ENCODE data around the gene SEC14L2. TPM values are rescaled to one million over a fixed set of nuclear protein-coding genes. Genes with fewer than 3 reads are reported as not detected.

The SEC14L2 gene
- total RNA-seq, 1 donor from 2014 or later, result 13.2 TPM

DNA sequence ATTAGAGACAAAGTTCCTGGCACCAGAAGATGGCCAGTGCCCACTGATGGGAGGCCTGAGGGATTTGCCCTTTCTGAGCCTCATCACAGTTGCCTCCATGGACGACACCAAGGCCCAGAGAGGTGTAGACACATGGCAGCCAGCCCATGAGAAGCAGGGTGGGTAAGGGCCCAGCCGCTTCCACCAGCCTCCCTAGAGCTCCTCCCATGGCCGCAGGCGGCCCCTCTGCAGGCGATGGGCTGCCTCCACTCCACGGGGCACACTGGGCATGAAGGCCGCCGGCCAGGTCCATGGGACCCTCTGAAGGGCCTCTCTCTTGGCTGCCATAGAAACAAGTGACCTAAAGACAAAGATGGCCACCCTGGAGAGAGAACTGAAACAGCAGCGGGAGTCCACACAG is 25.5 kb upstream of the SEC14L2 start:
- H3K27me3 Mint-ChIP-seq, result no peaks in the 10 kb centered on the region
- TF ChIP-seq, protein P1, sequence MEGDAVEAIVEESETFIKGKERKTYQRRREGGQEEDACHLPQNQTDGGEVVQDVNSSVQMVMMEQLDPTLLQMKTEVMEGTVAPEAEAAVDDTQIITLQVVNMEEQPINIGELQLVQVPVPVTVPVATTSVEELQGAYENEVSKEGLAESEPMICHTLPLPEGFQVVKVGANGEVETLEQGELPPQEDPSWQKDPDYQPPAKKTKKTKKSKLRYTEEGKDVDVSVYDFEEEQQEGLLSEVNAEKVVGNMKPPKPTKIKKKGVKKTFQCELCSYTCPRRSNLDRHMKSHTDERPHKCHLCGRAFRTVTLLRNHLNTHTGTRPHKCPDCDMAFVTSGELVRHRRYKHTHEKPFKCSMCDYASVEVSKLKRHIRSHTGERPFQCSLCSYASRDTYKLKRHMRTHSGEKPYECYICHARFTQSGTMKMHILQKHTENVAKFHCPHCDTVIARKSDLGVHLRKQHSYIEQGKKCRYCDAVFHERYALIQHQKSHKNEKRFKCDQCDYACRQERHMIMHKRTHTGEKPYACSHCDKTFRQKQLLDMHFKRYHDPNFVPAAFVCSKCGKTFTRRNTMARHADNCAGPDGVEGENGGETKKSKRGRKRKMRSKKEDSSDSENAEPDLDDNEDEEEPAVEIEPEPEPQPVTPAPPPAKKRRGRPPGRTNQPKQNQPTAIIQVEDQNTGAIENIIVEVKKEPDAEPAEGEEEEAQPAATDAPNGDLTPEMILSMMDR (IDR thresholded peaks at IDR 0.05; ENCODE audit: unreplicated experiment), result no peak
- no peak overlapping the region for H3K27ac Mint-ChIP-seq
- peaks cover 4% of the 10 kb centered on the region for H3K36me3 Mint-ChIP-seq (ENCODE audit: insufficient read depth)
- H3K4me3 Mint-ChIP-seq (ENCODE audit: low read depth), result no peak overlapping the region
- no peaks in the 10 kb centered on the region for H3K4me1 Mint-ChIP-seq (ENCODE audit: low read depth)
- H3K9me3 Mint-ChIP-seq (ENCODE audit: low read depth), result no peaks in the 10 kb centered on the region
- no peak for DNase-seq (ENCODE audit: low spot score, unreplicated experiment)

DNA sequence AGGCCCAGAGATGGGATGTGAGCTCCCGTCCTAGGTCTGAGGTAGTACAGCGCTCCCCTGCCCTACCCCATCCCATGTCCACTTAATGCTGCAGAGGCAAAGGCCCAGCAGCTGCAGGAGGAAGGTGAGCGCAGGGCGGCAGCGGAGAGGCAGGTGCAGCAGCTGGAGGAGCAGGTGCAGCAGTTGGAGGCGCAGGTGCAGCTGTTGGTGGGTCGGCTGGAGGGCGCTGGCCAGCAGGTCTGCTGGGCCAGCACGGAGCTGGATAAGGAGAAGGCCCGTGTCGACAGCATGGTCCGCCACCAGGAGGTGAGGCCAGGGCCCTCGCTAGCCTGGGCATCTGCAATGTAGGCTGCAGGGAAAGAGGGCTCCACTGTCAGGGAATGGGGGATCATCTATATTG is 24.8 kb upstream of the SEC14L2 start:
- no peaks in the 10 kb centered on the region for H3K27me3 Mint-ChIP-seq
- no peak for DNase-seq (ENCODE audit: low spot score, unreplicated experiment)
- no peak overlapping the region for H3K4me3 Mint-ChIP-seq (ENCODE audit: low read depth)
- no peaks in the 10 kb centered on the region for H3K9me3 Mint-ChIP-seq (ENCODE audit: low read depth)
- no peaks in the 10 kb centered on the region for H3K4me1 Mint-ChIP-seq (ENCODE audit: low read depth)
- no peak overlapping the region for H3K27ac Mint-ChIP-seq
- TF ChIP-seq, protein P1 (IDR thresholded peaks at IDR 0.05; ENCODE audit: unreplicated experiment), result no peak
- H3K36me3 Mint-ChIP-seq (ENCODE audit: insufficient read depth), result peaks cover 2% of the 10 kb centered on the region

DNA sequence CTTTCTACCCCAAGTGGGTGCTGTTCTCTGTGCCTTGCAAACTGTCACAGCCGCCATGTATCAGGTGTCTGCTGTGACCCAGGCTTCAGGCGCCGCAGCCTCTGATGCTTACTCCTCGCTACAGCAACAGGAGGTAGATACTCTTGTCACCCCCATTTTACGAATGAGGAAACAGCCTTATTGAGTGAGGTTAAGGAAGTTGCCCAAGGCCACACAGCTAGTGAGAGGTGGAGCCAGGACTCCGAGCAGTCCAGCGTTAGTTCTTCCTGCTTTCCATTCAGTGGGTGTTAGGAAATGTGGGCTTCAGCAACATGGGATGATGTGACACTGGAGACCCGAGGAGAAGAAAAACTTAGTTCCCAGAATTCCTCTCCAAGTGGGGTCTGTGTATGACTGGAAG is 23.9 kb upstream of the SEC14L2 start:
- no peaks in the 10 kb centered on the region for H3K4me1 Mint-ChIP-seq (ENCODE audit: low read depth)
- H3K27me3 Mint-ChIP-seq, result no peaks in the 10 kb centered on the region
- TF ChIP-seq, protein P1 (IDR thresholded peaks at IDR 0.05; ENCODE audit: unreplicated experiment), result no peak
- DNase-seq (ENCODE audit: low spot score, unreplicated experiment), result no peak
- no peak overlapping the region for H3K27ac Mint-ChIP-seq
- H3K9me3 Mint-ChIP-seq (ENCODE audit: low read depth), result no peaks in the 10 kb centered on the region
- H3K4me3 Mint-ChIP-seq (ENCODE audit: low read depth), result no peak overlapping the region
- peaks cover 2% of the 10 kb centered on the region for H3K36me3 Mint-ChIP-seq (ENCODE audit: insufficient read depth)

DNA sequence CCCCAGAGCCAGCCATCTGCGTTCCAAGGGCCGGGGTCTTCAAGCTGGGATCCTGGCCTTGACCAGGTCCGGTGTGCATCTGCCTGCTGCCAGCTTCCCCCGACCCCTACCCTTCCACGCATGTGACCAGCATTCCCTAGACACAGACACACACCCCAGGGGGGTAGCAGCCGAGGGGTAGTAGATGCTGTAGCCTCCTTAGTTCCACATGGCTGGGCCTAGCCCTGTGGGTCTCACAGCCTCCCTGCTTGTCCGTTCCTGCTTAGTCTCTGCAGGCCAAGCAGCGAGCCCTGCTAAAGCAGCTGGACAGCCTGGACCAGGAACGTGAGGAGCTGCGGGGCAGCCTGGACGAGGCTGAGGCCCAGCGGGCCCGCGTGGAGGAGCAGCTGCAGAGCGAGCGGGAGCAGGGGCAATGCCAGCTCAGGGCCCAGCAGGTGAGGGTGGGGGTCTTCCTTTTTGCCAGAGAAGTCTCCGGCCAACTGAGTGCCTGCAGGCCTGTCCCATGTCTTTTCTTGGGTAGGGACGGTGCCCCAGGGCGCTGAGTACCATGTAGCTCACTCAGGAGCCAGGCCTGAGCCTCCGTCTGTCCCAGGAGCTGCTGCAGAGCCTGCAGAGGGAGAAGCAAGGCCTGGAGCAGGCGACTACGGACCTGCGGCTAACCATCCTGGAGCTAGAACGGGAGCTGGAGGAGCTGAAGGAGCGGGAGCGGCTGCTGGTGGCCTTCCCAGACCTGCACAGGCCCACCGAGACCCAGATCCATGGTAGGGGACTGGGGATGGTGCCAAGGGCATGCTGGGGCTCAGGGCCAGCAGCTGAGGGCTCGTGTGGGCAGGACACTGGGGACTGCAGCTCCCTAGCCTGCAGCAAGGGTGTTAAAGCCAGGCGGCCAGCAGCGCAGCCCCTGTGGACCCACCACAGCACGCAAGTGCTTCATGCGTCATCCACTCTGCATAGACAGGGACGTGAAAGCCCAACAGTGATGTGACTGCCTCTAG is 23.2 kb upstream of the SEC14L2 start:
- DNase-seq (ENCODE audit: low spot score, unreplicated experiment), result no peak
- H3K4me3 Mint-ChIP-seq (ENCODE audit: low read depth), result no peak overlapping the region
- TF ChIP-seq, protein P1 (IDR thresholded peaks at IDR 0.05; ENCODE audit: unreplicated experiment), result no peak
- H3K27ac Mint-ChIP-seq, result no peak overlapping the region
- H3K4me1 Mint-ChIP-seq (ENCODE audit: low read depth), result no peaks in the 10 kb centered on the region
- no peaks in the 10 kb centered on the region for H3K9me3 Mint-ChIP-seq (ENCODE audit: low read depth)
- H3K36me3 Mint-ChIP-seq (ENCODE audit: insufficient read depth), result peaks cover 3% of the 10 kb centered on the region
- no peaks in the 10 kb centered on the region for H3K27me3 Mint-ChIP-seq

DNA sequence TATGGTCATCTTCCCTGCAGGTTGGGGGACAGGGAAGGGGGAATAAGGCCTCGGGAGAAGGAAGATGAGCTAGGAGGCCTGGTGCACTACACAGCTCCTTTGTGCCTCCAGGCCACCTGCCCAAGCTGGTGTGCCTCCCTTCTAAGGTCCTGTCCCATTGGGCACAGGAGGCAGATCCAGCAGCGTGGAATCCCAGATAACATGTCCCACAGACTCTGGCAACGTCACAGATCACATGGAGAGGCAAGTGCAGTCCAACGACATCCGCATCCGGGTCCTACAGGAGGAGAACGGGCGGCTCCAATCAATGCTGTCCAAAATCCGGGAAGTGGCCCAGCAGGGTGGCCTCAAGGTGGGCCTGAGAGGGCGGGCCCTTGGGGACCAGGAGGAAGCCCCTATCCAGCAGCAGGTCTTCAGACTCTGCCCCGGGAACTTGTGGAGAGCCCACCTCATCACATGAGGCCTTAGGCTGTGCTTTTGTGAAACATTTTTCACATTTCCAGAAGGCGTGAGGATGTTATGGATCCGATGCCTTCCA is 21.4 kb upstream of the SEC14L2 start:
- no peaks in the 10 kb centered on the region for H3K9me3 Mint-ChIP-seq (ENCODE audit: low read depth)
- no peak overlapping the region for H3K27ac Mint-ChIP-seq
- no peak overlapping the region for H3K4me3 Mint-ChIP-seq (ENCODE audit: low read depth)

More for the DNA sequence above, 21.4 kb upstream of the SEC14L2 start:
- DNase-seq (ENCODE audit: low spot score, unreplicated experiment), result no peak
- no peaks in the 10 kb centered on the region for H3K4me1 Mint-ChIP-seq (ENCODE audit: low read depth)
- no peaks in the 10 kb centered on the region for H3K27me3 Mint-ChIP-seq
- H3K36me3 Mint-ChIP-seq (ENCODE audit: insufficient read depth), result peaks cover 4% of the 10 kb centered on the region
- TF ChIP-seq, protein P1 (IDR thresholded peaks at IDR 0.05; ENCODE audit: unreplicated experiment), result no peak

All from progenitor cell of endocrine pancreas (in vitro differentiated cells).